HepG2 (cell line): ENCODE data around the gene KMT2A. TPM values are rescaled to one million over a fixed set of nuclear protein-coding genes. Genes with fewer than 3 reads are reported as not detected.

Experiments
- GZF1 ChIP-seq: sonication (generic); formaldehyde crosslinking; IDR thresholded peaks from 2 replicates; pipeline ENCODE4 v1.5.1; 2020; ENCODE audit warnings: mild to moderate bottlenecking, missing genetic modification reagents
- HES4 ChIP-seq: sonication (generic); formaldehyde crosslinking; IDR thresholded peaks from 2 replicates; pipeline ENCODE4 v1.9.0; 2021; ENCODE audit warnings: mild to moderate bottlenecking, missing genetic modification reagents, borderline replicate concordance
- HMG20A ChIP-seq: IDR thresholded peaks from 2 replicates; pipeline ENCODE4 v1.6.1; 2016; ENCODE audit warnings: borderline replicate concordance
- KAT2B ChIP-seq: fragments of 150-350 bp; IDR thresholded peaks from 2 replicates; pipeline ENCODE4 v1.6.1; 2014; ENCODE audit warnings: low read depth, low read length, borderline replicate concordance
- ONECUT2 ChIP-seq: sonication (generic); formaldehyde crosslinking; IDR thresholded peaks from 2 replicates; pipeline ENCODE4 v1.4.0; 2020; ENCODE audit warnings: missing genetic modification reagents
- RARA ChIP-seq: IDR thresholded peaks from 2 replicates; pipeline ENCODE4 v1.6.1; 2016; ENCODE audit warnings: missing genetic modification reagents, missing compliant biosample characterization
- ZFX ChIP-seq: sonication (generic); formaldehyde crosslinking; IDR thresholded peaks from 2 replicates; pipeline ENCODE4 v1.4.0; 2020; ENCODE audit warnings: mild to moderate bottlenecking, low read depth, missing genetic modification reagents, moderate library complexity
- ZIK1 ChIP-seq: sonication (generic); formaldehyde crosslinking; IDR thresholded peaks from 2 replicates; pipeline ENCODE4 v1.5.0; 2020; ENCODE audit warnings: mild to moderate bottlenecking, low read depth, missing genetic modification reagents, borderline replicate concordance
- ZNF317 ChIP-seq: sonication (generic); formaldehyde crosslinking; IDR thresholded peaks from 2 replicates; pipeline ENCODE4 v1.5.0; 2020; ENCODE audit warnings: mild to moderate bottlenecking, missing genetic modification reagents
- ZNF337 ChIP-seq: sonication (generic); formaldehyde crosslinking; IDR thresholded peaks from 2 replicates; pipeline ENCODE4 v1.5.1; 2020; ENCODE audit warnings: missing genetic modification reagents, low read depth, mild to moderate bottlenecking, borderline replicate concordance
- polyA plus RNA-seq, 8 experiments: library from polyadenylated mRNA; depleted of rRNA in 3 of 8; stranded (reverse) in 7 of 8; unstranded in 1 of 8; fragments of >200 nt; fragmentation: Illumina TruSeq in 4 of 8; extraction: Trizol in 4 of 8; gene quantifications; 2 replicates each; pipeline versions ENCODE4 v1.2.1 to v1.2.3, GENCODE V29; 2011 to 2016; ENCODE audit warnings: low read depth in 4 of 8, missing spikeins in 1 of 8, mixed read lengths in 1 of 8; ENCODE audit not compliant: insufficient read depth in 1 of 8
- total RNA-seq, 5 experiments: library from RNA; depleted of rRNA; stranded (reverse); fragments of >200 nt; fragmentation: Illumina TruSeq; extraction: Trizol; gene quantifications; 2 replicates each; pipeline ENCODE4 v1.2.3, GENCODE V29; 2016; ENCODE audit warnings: low read depth in 1 of 5
- TF ChIP-seq, protein P1 (sequence below): sonication (generic); formaldehyde crosslinking; IDR thresholded peaks from 2 replicates; pipeline ENCODE4 v1.4.0; 2020; ENCODE audit warnings: mild to moderate bottlenecking, missing genetic modification reagents
- TF ChIP-seq, protein P2 (sequence below): sonication (generic); formaldehyde crosslinking; IDR thresholded peaks from 2 replicates; pipeline ENCODE4 v1.9.0; 2021; ENCODE audit warnings: missing genetic modification reagents, mild to moderate bottlenecking, borderline replicate concordance
- TF ChIP-seq, protein P3 (sequence below): sonication (generic); formaldehyde crosslinking; IDR thresholded peaks from 2 replicates; pipeline ENCODE4 v1.8.0; 2022; ENCODE audit warnings: mild to moderate bottlenecking, missing genetic modification reagents, borderline replicate concordance
- TF ChIP-seq, protein P4 (sequence below): sonication (generic); formaldehyde crosslinking; IDR thresholded peaks from 2 replicates; pipeline ENCODE4 v1.4.0; 2020; ENCODE audit warnings: mild to moderate bottlenecking, missing genetic modification reagents

KMT2A gene
- total and polyA plus RNA-seq, 2 of the 13 experiments (the other 11 are each of a cell fraction or from before 2014, with no cell fraction given), result 12.4 to 20.0 TPM

DNA sequence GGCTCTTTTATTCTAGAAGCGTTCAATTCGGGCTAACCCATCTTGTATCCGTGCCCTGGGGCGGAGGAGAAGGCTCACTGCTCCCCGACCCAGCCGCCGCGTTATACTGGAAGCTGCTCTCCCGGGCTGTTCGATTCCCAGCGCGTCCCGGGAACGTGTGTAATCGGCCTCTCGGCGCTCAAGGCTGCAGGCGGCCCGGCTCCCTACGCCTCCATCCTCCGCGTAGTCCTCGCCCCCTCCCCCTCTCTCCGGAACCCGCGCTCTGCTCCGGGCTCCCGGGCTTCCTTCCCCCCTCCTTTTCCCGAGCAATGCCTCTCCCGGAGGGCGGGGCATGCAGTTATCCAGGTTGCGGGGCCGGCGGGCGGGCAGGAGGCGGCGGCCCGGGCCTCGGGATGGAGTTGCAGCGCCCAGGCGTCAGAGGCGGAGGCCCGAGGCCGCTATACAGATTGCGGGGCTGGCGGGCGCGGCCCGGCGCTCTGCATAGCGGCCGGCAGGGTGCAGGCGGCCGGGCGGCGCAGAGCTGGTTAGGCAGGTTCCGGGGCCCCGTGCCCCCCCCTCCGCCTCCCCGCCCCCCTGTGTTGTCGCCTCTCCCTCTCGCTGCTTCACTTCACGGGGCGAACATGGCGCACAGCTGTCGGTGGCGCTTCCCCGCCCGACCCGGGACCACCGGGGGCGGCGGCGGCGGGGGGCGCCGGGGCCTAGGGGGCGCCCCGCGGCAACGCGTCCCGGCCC lies at the start of gene KMT2A (continued):
- TF ChIP-seq, protein P1, sequence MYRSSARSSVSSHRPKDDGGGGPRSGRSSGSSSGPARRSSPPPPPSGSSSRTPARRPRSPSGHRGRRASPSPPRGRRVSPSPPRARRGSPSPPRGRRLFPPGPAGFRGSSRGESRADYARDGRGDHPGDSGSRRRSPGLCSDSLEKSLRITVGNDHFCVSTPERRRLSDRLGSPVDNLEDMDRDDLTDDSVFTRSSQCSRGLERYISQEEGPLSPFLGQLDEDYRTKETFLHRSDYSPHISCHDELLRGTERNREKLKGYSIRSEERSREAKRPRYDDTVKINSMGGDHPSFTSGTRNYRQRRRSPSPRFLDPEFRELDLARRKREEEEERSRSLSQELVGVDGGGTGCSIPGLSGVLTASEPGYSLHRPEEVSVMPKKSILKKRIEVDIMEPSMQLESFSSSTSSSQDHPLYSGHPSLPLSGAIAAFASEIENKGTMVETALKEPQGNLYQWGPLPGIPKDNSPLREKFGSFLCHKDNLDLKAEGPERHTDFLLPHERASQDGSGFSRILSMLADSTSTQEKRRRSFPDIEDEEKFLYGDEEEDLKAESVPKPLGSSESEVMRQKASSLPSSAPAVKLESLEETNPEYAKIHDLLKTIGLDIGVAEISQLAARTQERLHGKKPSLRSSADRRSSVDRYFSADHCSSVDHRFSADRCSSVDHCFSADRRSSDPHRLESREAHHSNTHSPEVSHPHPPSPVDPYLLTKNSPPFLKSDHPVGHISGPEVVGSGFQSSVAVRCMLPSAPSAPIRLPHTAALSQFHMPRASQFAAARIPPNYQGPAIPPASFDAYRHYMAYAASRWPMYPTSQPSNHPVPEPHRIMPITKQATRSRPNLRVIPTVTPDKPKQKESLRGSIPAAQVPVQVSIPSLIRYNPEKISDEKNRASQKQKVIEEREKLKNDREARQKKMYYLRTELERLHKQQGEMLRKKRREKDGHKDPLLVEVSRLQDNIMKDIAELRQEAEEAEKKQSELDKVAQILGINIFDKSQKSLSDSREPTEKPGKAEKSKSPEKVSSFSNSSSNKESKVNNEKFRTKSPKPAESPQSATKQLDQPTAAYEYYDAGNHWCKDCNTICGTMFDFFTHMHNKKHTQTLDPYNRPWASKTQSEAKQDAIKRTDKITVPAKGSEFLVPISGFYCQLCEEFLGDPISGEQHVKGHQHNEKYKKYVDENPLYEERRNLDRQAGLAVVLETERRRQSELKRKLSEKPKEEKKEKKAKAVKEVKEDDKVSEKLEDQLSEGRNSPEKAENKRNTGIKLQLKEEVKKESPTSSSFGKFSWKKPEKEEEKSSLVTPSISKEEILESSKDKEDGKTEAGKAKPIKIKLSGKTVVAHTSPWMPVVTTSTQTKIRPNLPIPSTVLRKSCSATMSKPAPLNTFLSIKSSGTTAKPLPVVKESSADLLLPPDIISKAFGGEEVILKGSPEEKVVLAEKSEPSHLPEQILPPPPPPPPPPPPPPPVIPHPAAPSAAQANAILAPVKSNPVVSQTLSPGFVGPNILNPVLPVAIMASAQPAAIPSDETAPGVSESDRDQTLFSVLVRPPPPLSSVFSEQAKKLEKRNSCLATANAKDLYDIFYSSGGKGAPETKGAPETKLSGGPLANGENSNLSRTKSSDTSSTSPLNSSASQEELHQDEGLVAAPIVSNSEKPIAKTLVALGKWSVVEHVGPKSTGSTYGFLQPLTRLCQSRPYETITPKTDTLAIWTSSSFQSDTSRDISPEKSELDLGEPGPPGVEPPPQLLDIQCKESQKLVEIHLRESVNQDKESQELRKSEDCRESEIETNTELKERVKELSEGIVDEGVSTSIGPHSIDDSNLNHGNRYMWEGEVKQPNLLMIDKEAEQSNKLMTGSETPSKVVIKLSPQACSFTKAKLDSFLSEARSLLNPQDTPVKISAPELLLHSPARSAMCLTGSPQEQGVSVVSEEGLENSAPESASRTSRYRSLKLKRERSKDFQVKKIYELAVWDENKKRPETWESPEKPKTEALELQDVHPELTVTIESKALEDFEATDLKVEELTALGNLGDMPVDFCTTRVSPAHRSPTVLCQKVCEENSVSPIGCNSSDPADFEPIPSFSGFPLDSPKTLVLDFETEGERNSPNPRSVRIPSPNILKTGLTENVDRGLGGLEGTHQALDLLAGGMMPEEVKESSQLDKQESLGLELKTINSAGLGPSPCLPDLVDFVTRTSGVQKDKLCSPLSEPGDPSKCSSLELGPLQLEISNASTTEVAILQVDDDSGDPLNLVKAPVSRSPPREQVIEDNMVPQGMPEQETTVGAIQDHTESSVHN (CRISPR knock-in tag), result no peak
- TF ChIP-seq ZIK1 (CRISPR knock-in tag) (no peak), KAT2B (no peak), GZF1 (CRISPR knock-in tag) (no peak), ZNF317 (CRISPR knock-in tag) (no peak), ONECUT2 (CRISPR knock-in tag) (no peak), HES4 (CRISPR knock-in tag) (no peak; the same call in none of the 2 replicates), RARA (no peak; the same call in 1 of the 2 replicates), HMG20A (no peak), ZNF337 (CRISPR knock-in tag) (peak; percentile 55; the same call in 1 of the 2 replicates), ZFX (peak; percentile 73)
- TF ChIP-seq, protein P2, sequence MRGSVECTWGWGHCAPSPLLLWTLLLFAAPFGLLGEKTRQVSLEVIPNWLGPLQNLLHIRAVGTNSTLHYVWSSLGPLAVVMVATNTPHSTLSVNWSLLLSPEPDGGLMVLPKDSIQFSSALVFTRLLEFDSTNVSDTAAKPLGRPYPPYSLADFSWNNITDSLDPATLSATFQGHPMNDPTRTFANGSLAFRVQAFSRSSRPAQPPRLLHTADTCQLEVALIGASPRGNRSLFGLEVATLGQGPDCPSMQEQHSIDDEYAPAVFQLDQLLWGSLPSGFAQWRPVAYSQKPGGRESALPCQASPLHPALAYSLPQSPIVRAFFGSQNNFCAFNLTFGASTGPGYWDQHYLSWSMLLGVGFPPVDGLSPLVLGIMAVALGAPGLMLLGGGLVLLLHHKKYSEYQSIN (CRISPR knock-in tag), result no peak
- TF ChIP-seq, protein P3, sequence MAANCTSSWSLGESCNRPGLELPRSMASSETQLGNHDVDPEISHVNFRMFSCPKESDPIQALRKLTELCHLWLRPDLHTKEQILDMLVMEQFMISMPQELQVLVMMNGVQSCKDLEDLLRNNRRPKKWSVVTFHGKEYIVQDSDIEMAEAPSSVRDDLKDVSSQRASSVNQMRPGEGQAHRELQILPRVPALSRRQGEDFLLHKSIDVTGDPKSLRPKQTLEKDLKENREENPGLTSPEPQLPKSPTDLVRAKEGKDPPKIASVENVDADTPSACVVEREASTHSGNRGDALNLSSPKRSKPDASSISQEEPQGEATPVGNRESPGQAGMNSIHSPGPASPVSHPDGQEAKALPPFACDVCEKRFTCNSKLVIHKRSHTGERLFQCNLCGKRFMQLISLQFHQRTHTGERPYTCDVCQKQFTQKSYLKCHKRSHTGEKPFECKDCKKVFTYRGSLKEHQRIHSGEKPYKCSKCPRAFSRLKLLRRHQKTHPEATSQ (CRISPR knock-in tag), result no peak
- TF ChIP-seq, protein P4, sequence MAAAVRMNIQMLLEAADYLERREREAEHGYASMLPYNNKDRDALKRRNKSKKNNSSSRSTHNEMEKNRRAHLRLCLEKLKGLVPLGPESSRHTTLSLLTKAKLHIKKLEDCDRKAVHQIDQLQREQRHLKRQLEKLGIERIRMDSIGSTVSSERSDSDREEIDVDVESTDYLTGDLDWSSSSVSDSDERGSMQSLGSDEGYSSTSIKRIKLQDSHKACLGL (CRISPR knock-in tag), result no peak; the same call in 1 of the 2 replicates
